Measurements from ENCODE around the gene NRDC. TPM values are rescaled to one million over a fixed set of nuclear protein-coding genes. Genes with fewer than 3 reads are reported as not detected.
A peak's percentile ranks its signal among the peaks of the same experiment; 100 is the strongest.

The NRDC gene
- total RNA-seq, 1 donor from 2014 or later: 141 TPM

GRCh38 chr1:51749151-51749550, 129.4 kb downstream of the NRDC start:
- Histone ChIP-seq H3K4me3 (no peak overlapping the region), H3K79me2 (ENCODE audit: low read depth) (peaks cover 19% of the 10 kb centered on the region), H3K9ac (no peak overlapping the region), H3K4me1 (peaks cover 15% of the 10 kb centered on the region), H3K27ac (no peak overlapping the region), H3F3A (ENCODE audit: low read depth) (peaks cover 11% of the 10 kb centered on the region), H3K4me2 (no peak overlapping the region), H3K27me3 (no peaks in the 10 kb centered on the region), H4K20me1 (ENCODE audit: low read depth) (peaks cover 20% of the 10 kb centered on the region), H3K9me3 (ENCODE audit: low read depth) (no peaks in the 10 kb centered on the region), H2AFZ (replicated peaks) (no peak overlapping the region), H3K36me3 (no peaks in the 10 kb centered on the region)
- peaks cover 17% of the 10 kb centered on the region for H3K36me3 Mint-ChIP-seq
- H3K4me1 Mint-ChIP-seq: no peaks in the 10 kb centered on the region
- no peaks in the 10 kb centered on the region for H3K27me3 Mint-ChIP-seq (ENCODE audit: insufficient read depth, low read depth)
- TF ChIP-seq CTCF (IDR thresholded peaks at IDR 0.05): no peak
- TF ChIP-seq EZH2phosphoT487 (IDR thresholded peaks at IDR 0.05): no peak
- no peak for TF ChIP-seq EZH2 (IDR thresholded peaks at IDR 0.05)
- no peak overlapping the region for H3K4me3 Mint-ChIP-seq
- DNase-seq (ENCODE audit: low spot score): no peak
- no peak overlapping the region for H3K27ac Mint-ChIP-seq
- H3K9me3 Mint-ChIP-seq: no peaks in the 10 kb centered on the region

DNA sequence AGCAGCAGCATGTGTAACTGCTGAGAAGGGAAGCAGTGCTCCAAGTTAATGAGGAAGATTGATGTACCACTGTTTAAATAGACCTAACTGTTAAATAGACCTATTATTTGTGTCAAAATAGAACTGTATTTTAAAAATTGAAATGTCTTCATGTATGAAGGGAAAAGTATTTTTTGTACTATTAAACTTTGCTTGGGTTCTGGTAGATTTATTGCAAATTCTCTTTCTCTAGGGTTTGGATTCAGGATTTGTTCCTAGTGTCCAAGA, 133.3 kb downstream of the NRDC start:
- H3K36me3 ChIP-seq: no peaks in the 10 kb centered on the region
- no peak overlapping the region for H3K4me3 ChIP-seq
- peaks cover 23% of the 10 kb centered on the region for H3K4me1 ChIP-seq
- TF ChIP-seq EZH2phosphoT487 (IDR thresholded peaks at IDR 0.05): no peak
- no peak for TF ChIP-seq CTCF (IDR thresholded peaks at IDR 0.05)
- no peak for TF ChIP-seq EZH2 (IDR thresholded peaks at IDR 0.05)
- Mint-ChIP-seq H3K4me3 (no peak overlapping the region), H3K36me3 (peaks cover 4% of the 10 kb centered on the region), H3K27ac (no peak overlapping the region), H3K9me3 (no peaks in the 10 kb centered on the region), H3K27me3 (ENCODE audit: insufficient read depth, low read depth) (no peaks in the 10 kb centered on the region), H3K4me1 (no peaks in the 10 kb centered on the region)
- H3F3A ChIP-seq (ENCODE audit: low read depth): peaks cover 15% of the 10 kb centered on the region
- H3K27me3 ChIP-seq: no peaks in the 10 kb centered on the region
- peaks cover 42% of the 10 kb centered on the region for H4K20me1 ChIP-seq (ENCODE audit: low read depth)
- no peaks in the 10 kb centered on the region for H3K9me3 ChIP-seq (ENCODE audit: low read depth)
- H2AFZ ChIP-seq (replicated peaks): no peak overlapping the region
- H3K4me2 ChIP-seq: peak overlapping the region; percentile 57
- no peak overlapping the region for H3K9ac ChIP-seq
- DNase-seq (ENCODE audit: low spot score): no peak
- peaks cover 51% of the 10 kb centered on the region for H3K79me2 ChIP-seq (ENCODE audit: low read depth)
- H3K27ac ChIP-seq: no peak overlapping the region

- Histone ChIP-seq H3K27ac (no peak overlapping the region), H4K20me1 (ENCODE audit: low read depth) (peaks cover 47% of the 10 kb centered on the region), H3K36me3 (no peaks in the 10 kb centered on the region), H3K9me3 (ENCODE audit: low read depth) (no peaks in the 10 kb centered on the region), H3K79me2 (ENCODE audit: low read depth) (peaks cover 57% of the 10 kb centered on the region), H3K4me2 (peak overlapping the region; percentile 57), H2AFZ (replicated peaks) (no peak overlapping the region), H3F3A (ENCODE audit: low read depth) (peaks cover 15% of the 10 kb centered on the region), H3K9ac (no peak overlapping the region), H3K4me3 (no peak overlapping the region), H3K4me1 (peaks cover 23% of the 10 kb centered on the region), H3K27me3 (no peaks in the 10 kb centered on the region)
- DNase-seq (ENCODE audit: low spot score): no peak
- Mint-ChIP-seq H3K4me3 (no peak overlapping the region), H3K27ac (no peak overlapping the region), H3K27me3 (ENCODE audit: insufficient read depth, low read depth) (no peaks in the 10 kb centered on the region), H3K4me1 (no peaks in the 10 kb centered on the region), H3K9me3 (no peaks in the 10 kb centered on the region), H3K36me3 (peaks cover 4% of the 10 kb centered on the region)
- TF ChIP-seq EZH2phosphoT487 (IDR thresholded peaks at IDR 0.05) (no peak), EZH2 (IDR thresholded peaks at IDR 0.05) (no peak), CTCF (IDR thresholded peaks at IDR 0.05) (no peak)
Measured at GRCh38 chr1:51744506-51745303, 133.8 kb downstream of the NRDC start.
